ENCODE results near the gene PRDM15. TPM values are rescaled to one million over a fixed set of nuclear protein-coding genes. Genes with fewer than 3 reads are reported as not detected.

PRDM15 gene
- total RNA-seq, 1 experiment from 2014 or later = 9.9 TPM

GRCh38 chr21:41918561-41919358 lies 39.6 kb upstream of the PRDM15 start:
- Histone ChIP-seq H4K20me1 (ENCODE audit: control insufficient read depth, insufficient read depth, insufficient read length) (no peaks in the 10 kb centered on the region), H3K56ac (ENCODE audit: insufficient read length, low read depth, low read length) (no peak overlapping the region), H2AK5ac (ENCODE audit: insufficient read length, low read length) (no peak overlapping the region), H3K14ac (ENCODE audit: insufficient read depth, low read length) (no peak overlapping the region), H2AFZ (ENCODE audit: low read length) (no peak overlapping the region), H3K79me2 (ENCODE audit: insufficient read depth, low read length) (no peaks in the 10 kb centered on the region), H3K27me3 (ENCODE audit: insufficient read depth, low read length) (no peaks in the 10 kb centered on the region), H2BK5ac (ENCODE audit: insufficient read length, low read length) (no peak overlapping the region), H3K4me1 (ENCODE audit: insufficient read depth, low read length) (no peaks in the 10 kb centered on the region), H2BK20ac (ENCODE audit: low read depth, low read length, poor library complexity, severe bottlenecking) (no peak overlapping the region), H3K27ac (ENCODE audit: insufficient read length, low read depth, low read length) (no peak overlapping the region), H2BK15ac (ENCODE audit: low read depth, low read length) (no peak overlapping the region), H3K18ac (ENCODE audit: insufficient read length, low read depth, low read length) (no peak overlapping the region), H4K91ac (ENCODE audit: insufficient read length, low read depth, low read length) (no peak overlapping the region), H2BK12ac (ENCODE audit: insufficient read length, low read depth, low read length) (no peak overlapping the region), H3K23ac (ENCODE audit: insufficient read length, low read depth, low read length) (no peak overlapping the region), H3K4me2 (ENCODE audit: insufficient read depth, insufficient read length, low read length) (no peak overlapping the region), H3K9me3 (ENCODE audit: control insufficient read depth, low read depth, low read length) (no peaks in the 10 kb centered on the region), H4K8ac (replicated peaks; ENCODE audit: insufficient read length, low read depth, low read length) (no peak overlapping the region), H3K23me2 (ENCODE audit: insufficient read length, low read depth, low read length, poor library complexity, severe bottlenecking) (no peaks in the 10 kb centered on the region), H3K4ac (ENCODE audit: low read depth, low read length) (no peak overlapping the region), H2BK120ac (ENCODE audit: low read depth, low read length, poor library complexity, severe bottlenecking) (no peak overlapping the region), H3K9ac (ENCODE audit: extremely low read depth, insufficient read length, low read length) (no peak overlapping the region), H3T11ph (ENCODE audit: low read length) (no peak overlapping the region), H3K79me1 (ENCODE audit: insufficient read depth, low read depth, low read length, poor library complexity, severe bottlenecking) (no peaks in the 10 kb centered on the region), H4K5ac (ENCODE audit: insufficient read length, low read depth, low read length) (no peak overlapping the region)
- TF ChIP-seq CTCF (conservative IDR thresholded peaks at IDR 0.05) = no peak
- Mint-ChIP-seq H3K27ac (no peak overlapping the region), H3K4me1 (peaks cover 0 to 5% of the 10 kb centered on the region in 2 experiments; a peak in 2 of 4 replicates), H3K36me3 (ENCODE audit: insufficient read depth in 1 of 3, low read depth in 3 of 3) (peaks cover 6 to 24% (median 19%) of the 10 kb centered on the region in 3 experiments; a peak in 5 of 7 replicates), H3K4me3 (no peak overlapping the region), H3K9me3 (no peaks in the 10 kb centered on the region; a peak in 1 of 5 replicates), H3K27me3 (ENCODE audit: low read depth) (no peaks in the 10 kb centered on the region)
- no peak for DNase-seq
- no CpG with 5 or more reads among the region's 15 CpGs for WGBS (ENCODE audit: extremely low coverage, insufficient read length, low lambda C conversion rate)

Measured in H9 (cell line).